OCI-LY1 (cell line): ENCODE data around the gene SLC15A4.

Experiments used
- H2AFZ ChIP-seq: fragments of 200-600 bp; sonication (generic), shearing (Covaris generic); 2 replicates; pipeline ENCODE4 v1.6.0; 2014; ENCODE audit warnings: antibody characterized with exemption, mild to moderate bottlenecking, low read length
- H3F3A ChIP-seq: fragments of 200-600 bp; sonication (generic), shearing (Covaris generic); 2 replicates; pipeline ENCODE4 v1.6.0; 2014; ENCODE audit warnings: mild to moderate bottlenecking, antibody characterized with exemption, low read length, moderate library complexity; ENCODE audit not compliant: insufficient read depth
- H3K27ac ChIP-seq: fragments of 200-600 bp; sonication (generic); 2 replicates; pipeline ENCODE4 v1.5.1; 2014; ENCODE audit warnings: low read length, mixed run types, mild to moderate bottlenecking, low read depth; ENCODE audit not compliant: poor library complexity, severe bottlenecking
- H3K27me3 ChIP-seq: fragments of 200-600 bp; sonication (generic); 2 replicates; pipeline ENCODE4 v1.6.0; 2014; ENCODE audit warnings: antibody characterized with exemption, mild to moderate bottlenecking, low read length, moderate library complexity; ENCODE audit not compliant: insufficient read depth
- H3K36me3 ChIP-seq: fragments of 200-600 bp; sonication (generic); 2 replicates; pipeline ENCODE4 v1.6.1; 2014; ENCODE audit warnings: mild to moderate bottlenecking, antibody characterized with exemption, low read length, moderate library complexity, mixed read lengths; ENCODE audit not compliant: insufficient read depth
- H3K4me1 ChIP-seq: fragments of 200-600 bp; sonication (generic); 2 replicates; pipeline ENCODE4 v1.5.1; 2014; ENCODE audit warnings: mild to moderate bottlenecking, low read length, moderate library complexity; ENCODE audit not compliant: insufficient read depth, severe bottlenecking
- H3K4me2 ChIP-seq: fragments of 200-600 bp; sonication (generic), shearing (Covaris generic); 2 replicates; pipeline ENCODE4 v1.6.1; 2014; ENCODE audit warnings: low read length
- H3K4me3 ChIP-seq: fragments of 200-600 bp; sonication (generic); 2 replicates; pipeline ENCODE4 v1.5.1; 2014; ENCODE audit warnings: low read length, low read depth, mild to moderate bottlenecking, mixed read lengths; ENCODE audit not compliant: poor library complexity, severe bottlenecking
- H3K79me2 ChIP-seq: fragments of 200-600 bp; shearing (Covaris generic); 2 replicates; pipeline ENCODE4 v1.6.1; 2016; ENCODE audit warnings: mixed run types, low read length, mixed read lengths; ENCODE audit not compliant: insufficient read depth
- H3K9ac ChIP-seq: fragments of 200-600 bp; sonication (generic), shearing (Covaris generic); 2 replicates; pipeline ENCODE4 v1.6.1; 2014; ENCODE audit warnings: mild to moderate bottlenecking, low read length, mixed read lengths
- H3K9me2 ChIP-seq: fragments of 200-600 bp; sonication (generic), shearing (Covaris generic); 2 replicates; pipeline ENCODE4 v1.6.1; 2014; ENCODE audit warnings: low read depth, mild to moderate bottlenecking, low read length, mixed read lengths
- H3K9me3 ChIP-seq: fragments of 200-600 bp; shearing (Covaris generic); 2 replicates; pipeline ENCODE4 v1.6.1; 2014; ENCODE audit warnings: low read length, mixed read lengths
- H4K20me1 ChIP-seq: fragments of 200-600 bp; sonication (generic), shearing (Covaris generic); 2 replicates; pipeline ENCODE4 v1.6.0; 2016; ENCODE audit warnings: mild to moderate bottlenecking, low read length; ENCODE audit not compliant: insufficient read depth
- EZH2 ChIP-seq: fragments of 200-600 bp; sonication (generic), shearing (Covaris generic); IDR thresholded peaks from 2 replicates; pipeline ENCODE4 v1.8.0; 2017; ENCODE audit warnings: borderline replicate concordance, mixed run types, mild to moderate bottlenecking, antibody characterized with exemption, low read length, moderate library complexity, mixed read lengths
- TF ChIP-seq, protein P1 (sequence below): fragments of 200-600 bp; sonication (generic), shearing (Covaris generic); IDR thresholded peaks from 2 replicates; pipeline ENCODE4 v1.5.1; 2017; ENCODE audit warnings: mild to moderate bottlenecking, antibody characterized with exemption, low read length, moderate library complexity, mixed read lengths

The SLC15A4 gene

GRCh38 chr12:128772249-128772648 is 51.5 kb downstream of the SLC15A4 start:
- H3F3A ChIP-seq: no peaks in the 10 kb centered on the region
- H3K4me3 ChIP-seq: no peak overlapping the region
- no peaks in the 10 kb centered on the region for H3K4me1 ChIP-seq
- H3K79me2 ChIP-seq: no peaks in the 10 kb centered on the region
- H3K4me2 ChIP-seq: no peak overlapping the region
- H3K9me3 ChIP-seq: no peaks in the 10 kb centered on the region
- no peak overlapping the region for H3K9ac ChIP-seq
- H3K27me3 ChIP-seq: no peaks in the 10 kb centered on the region
- no peak overlapping the region for H2AFZ ChIP-seq
- no peak overlapping the region for H3K27ac ChIP-seq
- TF ChIP-seq, protein P1, sequence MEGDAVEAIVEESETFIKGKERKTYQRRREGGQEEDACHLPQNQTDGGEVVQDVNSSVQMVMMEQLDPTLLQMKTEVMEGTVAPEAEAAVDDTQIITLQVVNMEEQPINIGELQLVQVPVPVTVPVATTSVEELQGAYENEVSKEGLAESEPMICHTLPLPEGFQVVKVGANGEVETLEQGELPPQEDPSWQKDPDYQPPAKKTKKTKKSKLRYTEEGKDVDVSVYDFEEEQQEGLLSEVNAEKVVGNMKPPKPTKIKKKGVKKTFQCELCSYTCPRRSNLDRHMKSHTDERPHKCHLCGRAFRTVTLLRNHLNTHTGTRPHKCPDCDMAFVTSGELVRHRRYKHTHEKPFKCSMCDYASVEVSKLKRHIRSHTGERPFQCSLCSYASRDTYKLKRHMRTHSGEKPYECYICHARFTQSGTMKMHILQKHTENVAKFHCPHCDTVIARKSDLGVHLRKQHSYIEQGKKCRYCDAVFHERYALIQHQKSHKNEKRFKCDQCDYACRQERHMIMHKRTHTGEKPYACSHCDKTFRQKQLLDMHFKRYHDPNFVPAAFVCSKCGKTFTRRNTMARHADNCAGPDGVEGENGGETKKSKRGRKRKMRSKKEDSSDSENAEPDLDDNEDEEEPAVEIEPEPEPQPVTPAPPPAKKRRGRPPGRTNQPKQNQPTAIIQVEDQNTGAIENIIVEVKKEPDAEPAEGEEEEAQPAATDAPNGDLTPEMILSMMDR: no peak
- no peak for TF ChIP-seq EZH2
- no peaks in the 10 kb centered on the region for H3K36me3 ChIP-seq
- no peaks in the 10 kb centered on the region for H4K20me1 ChIP-seq
- no peaks in the 10 kb centered on the region for H3K9me2 ChIP-seq

- no peak for TF ChIP-seq EZH2
- TF ChIP-seq, protein P1: no peak
- no peaks in the 10 kb centered on the region for H3K9me3 ChIP-seq
- no peaks in the 10 kb centered on the region for H3K36me3 ChIP-seq
- H3F3A ChIP-seq: no peaks in the 10 kb centered on the region
- H3K4me1 ChIP-seq: no peaks in the 10 kb centered on the region
- no peak overlapping the region for H2AFZ ChIP-seq
- H3K27me3 ChIP-seq: no peaks in the 10 kb centered on the region
- H3K9me2 ChIP-seq: no peaks in the 10 kb centered on the region
- H3K27ac ChIP-seq: no peak overlapping the region
- no peak overlapping the region for H3K4me2 ChIP-seq
- H3K9ac ChIP-seq: no peak overlapping the region
- no peaks in the 10 kb centered on the region for H4K20me1 ChIP-seq
- H3K4me3 ChIP-seq: no peak overlapping the region
- H3K79me2 ChIP-seq: no peaks in the 10 kb centered on the region
These were observed 52.1 kb downstream of the SLC15A4 start for GRCh38 chr12:128771681-128772080.

GRCh38 chr12:128767518-128767917 is 56.2 kb downstream of the SLC15A4 start:
- H3K4me1 ChIP-seq: no peaks in the 10 kb centered on the region
- no peak overlapping the region for H3K27ac ChIP-seq
- H3K9me3 ChIP-seq: no peaks in the 10 kb centered on the region
- H3K79me2 ChIP-seq: no peaks in the 10 kb centered on the region
- H3K4me3 ChIP-seq: no peak overlapping the region
- H3K4me2 ChIP-seq: no peak overlapping the region
- H4K20me1 ChIP-seq: no peaks in the 10 kb centered on the region
- no peaks in the 10 kb centered on the region; the same call in 1 of the 2 replicates for H3K27me3 ChIP-seq
- no peaks in the 10 kb centered on the region for H3F3A ChIP-seq
- H3K9ac ChIP-seq: no peak overlapping the region
- H3K9me2 ChIP-seq: no peaks in the 10 kb centered on the region
- H2AFZ ChIP-seq: no peak overlapping the region
- TF ChIP-seq, protein P1: no peak
- TF ChIP-seq EZH2: no peak
- no peaks in the 10 kb centered on the region for H3K36me3 ChIP-seq
